Amniotic stem cell (primary cell): ENCODE data around the gene ELP1.
"Not testable (repeated sequence)": the region's sequence is repeated elsewhere in the genome, so short reads cannot be mapped to it uniquely, and the experiment has no call there.

Experiments used
- DNase-seq: peaks from one replicate; lab custom pipeline; 2025; lab: John Stamatoyannopoulos, UW

Gene ELP1, protein sequence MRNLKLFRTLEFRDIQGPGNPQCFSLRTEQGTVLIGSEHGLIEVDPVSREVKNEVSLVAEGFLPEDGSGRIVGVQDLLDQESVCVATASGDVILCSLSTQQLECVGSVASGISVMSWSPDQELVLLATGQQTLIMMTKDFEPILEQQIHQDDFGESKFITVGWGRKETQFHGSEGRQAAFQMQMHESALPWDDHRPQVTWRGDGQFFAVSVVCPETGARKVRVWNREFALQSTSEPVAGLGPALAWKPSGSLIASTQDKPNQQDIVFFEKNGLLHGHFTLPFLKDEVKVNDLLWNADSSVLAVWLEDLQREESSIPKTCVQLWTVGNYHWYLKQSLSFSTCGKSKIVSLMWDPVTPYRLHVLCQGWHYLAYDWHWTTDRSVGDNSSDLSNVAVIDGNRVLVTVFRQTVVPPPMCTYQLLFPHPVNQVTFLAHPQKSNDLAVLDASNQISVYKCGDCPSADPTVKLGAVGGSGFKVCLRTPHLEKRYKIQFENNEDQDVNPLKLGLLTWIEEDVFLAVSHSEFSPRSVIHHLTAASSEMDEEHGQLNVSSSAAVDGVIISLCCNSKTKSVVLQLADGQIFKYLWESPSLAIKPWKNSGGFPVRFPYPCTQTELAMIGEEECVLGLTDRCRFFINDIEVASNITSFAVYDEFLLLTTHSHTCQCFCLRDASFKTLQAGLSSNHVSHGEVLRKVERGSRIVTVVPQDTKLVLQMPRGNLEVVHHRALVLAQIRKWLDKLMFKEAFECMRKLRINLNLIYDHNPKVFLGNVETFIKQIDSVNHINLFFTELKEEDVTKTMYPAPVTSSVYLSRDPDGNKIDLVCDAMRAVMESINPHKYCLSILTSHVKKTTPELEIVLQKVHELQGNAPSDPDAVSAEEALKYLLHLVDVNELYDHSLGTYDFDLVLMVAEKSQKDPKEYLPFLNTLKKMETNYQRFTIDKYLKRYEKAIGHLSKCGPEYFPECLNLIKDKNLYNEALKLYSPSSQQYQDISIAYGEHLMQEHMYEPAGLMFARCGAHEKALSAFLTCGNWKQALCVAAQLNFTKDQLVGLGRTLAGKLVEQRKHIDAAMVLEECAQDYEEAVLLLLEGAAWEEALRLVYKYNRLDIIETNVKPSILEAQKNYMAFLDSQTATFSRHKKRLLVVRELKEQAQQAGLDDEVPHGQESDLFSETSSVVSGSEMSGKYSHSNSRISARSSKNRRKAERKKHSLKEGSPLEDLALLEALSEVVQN (N-terminal part only)

DNA sequence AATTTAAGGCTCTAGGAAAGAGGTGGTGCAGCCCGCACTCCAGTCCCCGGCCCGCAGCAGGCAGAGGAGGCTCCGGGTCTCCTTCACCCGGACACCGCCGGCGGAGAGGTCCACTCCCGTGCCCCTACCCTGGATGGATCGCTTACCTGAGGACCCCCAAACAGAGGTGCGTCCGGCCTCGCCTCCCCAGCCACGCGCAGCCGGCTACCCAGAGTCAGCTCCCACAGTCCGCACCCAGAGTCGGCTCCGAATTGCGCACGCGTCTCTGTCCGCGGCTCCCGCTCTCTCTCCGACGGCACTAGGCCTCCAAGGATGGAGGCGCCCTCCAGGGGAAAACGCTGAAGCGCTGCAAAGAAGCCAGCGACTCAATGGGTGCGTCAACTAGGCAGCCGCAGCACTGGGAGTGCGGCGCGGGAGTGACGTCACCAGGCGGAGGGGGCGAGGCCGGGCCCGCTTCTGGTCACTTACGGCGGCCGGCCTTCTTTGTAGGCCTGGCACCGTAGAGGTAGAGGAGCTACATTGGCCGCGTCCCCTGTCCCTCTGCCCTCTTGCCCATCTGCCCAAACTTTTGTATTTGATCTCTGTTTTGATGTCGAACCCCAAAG lies at the start of gene ELP1:
Gene ELP1, minus strand, starts transcription at position 407 of the 605 bp plus-strand sequence. CDS start 2,978 bp downstream, outside the sequence.
- DNase-seq = peak; percentile 89

DNA sequence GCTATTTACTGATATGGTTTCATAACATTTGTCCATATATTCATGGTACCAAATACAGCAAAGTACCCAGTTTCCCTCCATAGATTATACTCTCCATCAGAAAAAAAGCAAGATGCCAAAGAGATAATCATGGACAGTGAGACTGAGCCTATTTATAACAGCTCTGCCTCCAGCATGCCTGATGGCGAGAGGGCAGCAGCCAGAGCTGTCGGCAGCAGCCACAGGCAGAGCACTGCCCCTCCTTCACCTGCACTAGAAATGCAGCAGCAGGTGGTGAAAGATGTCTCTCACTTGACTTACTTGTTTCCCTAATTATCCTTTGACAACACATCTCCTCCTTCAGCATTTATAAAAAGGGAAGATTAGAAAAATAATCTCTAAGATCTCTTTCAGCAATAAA lies 47.0 kb upstream of the ELP1 start:
- DNase-seq = no peak

DNA sequence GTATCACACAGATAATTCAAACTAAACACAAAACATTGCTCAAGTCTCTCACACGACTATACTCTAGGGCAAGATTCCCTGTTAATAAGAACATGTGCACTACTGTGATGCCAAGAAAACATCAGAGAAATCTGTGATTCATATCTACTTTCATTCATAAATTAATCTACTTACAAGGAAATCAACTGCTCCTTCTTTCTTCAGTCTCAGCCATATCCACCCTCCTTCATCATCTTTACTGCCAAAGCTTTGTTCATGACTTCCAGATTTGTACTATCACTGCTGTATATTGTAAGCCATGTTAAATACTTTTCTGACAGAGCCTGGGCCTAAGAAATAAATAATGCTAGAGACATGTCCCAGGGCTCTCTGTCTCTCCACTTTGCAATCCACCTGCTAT lies 44.3 kb upstream of the ELP1 start:
- no peak for DNase-seq

DNA sequence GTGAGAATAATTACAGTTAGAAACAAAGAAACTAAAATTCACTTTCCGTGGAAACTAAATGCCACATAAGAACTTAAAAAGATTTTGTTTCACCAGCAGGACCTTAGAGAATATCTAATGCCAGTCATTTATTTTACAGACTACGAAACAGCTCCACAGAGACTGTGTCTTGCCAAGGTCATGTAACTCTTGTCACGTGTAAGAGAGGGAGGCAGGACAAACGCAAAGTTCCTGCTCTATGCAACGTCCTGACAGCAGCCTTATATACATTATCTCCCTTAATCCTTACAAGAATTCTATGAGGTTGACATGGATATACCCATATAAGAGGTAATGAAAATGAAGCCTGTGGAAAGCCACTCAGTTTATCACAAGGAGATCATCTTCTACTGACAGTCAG lies 40.0 kb upstream of the ELP1 start:
- DNase-seq = no peak

DNA sequence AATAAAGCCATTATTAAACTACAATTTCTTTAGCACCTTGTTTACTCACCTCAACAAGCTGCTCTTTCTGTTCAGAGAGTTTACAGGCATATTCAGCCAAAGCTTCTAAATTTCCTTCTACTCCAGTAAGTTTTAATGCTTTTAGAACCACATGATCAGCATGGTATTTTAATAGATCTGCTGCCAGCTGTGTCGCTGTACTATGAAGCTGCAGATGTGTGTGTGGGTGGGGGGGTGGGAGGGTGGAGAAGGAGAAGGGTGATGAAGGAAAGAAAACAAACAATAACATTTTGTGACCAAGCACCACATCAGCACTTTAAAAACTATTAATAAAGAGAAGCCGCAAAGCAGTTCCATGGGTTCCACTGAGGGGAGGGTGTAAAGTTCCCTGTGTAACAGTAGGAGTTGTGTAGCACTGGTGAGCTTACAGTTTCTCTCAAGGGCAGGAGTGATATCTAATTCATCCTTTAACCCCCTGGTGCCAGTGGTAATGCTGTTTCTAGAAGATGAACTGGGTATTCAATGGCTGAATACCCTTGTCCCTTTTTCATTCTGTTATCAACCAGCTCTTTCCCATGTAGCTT lies 38.8 kb upstream of the ELP1 start:
- no peak for DNase-seq

DNA sequence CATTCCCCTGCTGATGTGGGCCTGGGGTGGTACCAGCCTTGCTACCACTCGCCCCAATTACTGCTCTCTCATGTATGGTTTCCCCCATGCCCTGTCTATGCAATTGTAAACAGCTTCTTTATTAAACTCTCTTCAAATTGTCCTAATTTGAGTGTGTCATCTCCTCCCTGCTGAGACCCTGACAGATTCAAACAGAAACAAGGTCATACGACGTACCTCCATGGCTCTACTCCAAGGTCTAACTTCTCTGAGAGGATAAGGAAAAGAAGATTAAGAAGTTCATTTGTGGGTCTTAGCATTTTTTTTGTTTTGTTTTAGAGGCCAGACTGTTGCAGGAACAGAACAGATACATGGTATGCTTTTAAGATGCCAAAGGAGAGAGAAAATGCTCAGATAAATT lies 38.3 kb upstream of the ELP1 start:
- no peak for DNase-seq

DNA sequence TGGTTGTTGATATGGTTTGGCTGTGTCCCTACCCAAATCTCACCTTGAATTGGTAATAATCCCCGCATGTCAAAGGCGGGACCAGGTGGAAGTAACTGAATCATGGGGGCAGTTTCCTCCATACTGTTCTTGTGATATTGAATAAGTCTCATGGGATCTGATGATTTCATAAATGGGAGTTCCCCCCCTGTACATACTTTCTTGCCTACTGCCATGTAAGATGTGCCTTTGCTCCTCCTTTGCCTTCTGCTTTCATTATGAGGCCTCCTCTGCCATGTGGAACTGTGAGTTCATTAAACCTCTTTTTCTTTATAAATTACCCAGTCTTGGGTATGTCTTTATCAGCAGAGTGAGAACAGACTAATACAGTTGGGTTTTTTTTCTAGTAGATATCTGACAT lies 37.5 kb upstream of the ELP1 start:
- DNase-seq = not testable (repeated sequence)

DNA sequence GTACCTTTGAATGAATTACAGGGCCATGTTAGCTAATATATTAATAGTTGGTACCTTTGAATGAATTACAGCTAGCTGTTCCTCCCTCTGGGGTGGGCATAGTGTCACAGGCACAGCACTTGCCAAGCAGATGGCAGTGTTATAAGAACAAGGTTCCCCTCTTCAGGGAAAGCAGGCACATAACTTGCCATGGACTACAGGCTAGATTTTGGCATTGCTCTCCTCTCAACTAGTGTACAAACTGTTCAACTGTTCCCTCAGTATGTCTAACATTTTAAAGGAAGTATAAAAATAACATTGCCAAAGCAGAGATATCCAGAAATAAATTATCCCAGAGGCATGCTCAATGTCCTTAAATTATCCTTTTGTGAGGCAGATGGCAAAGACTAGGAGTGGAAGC lies 34.0 kb upstream of the ELP1 start:
- DNase-seq = no peak

DNA sequence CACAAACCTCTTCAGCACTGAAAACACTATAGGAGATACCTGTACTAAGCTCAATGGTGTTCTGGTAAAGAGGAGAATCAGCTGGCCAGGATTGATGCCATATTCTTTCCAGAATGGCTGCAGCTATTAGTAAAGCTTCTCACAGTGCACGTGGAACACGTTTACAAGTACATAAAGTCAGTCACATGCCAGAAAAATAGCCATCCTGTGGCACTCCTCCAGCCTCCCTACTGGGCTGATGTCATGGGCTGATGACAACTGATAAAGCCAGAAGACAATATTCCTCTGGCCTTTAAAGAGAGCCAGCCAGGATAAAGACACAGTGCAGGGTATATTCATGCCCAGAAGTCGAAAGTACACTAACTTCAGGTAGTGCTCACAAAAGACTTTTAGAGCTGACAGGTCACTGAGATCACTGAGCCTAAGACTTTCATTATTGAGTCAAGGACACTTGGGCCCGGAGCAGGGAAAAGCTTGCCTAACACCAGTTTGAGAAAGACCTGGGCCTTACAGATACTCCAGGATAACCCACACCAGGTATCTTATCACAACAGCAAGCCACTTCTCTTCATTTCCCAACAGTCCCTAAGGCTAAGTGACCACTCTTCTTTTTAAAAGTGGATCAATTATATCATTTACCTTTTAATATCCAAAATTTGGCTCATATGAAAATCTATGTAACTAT lies 29.7 kb upstream of the ELP1 start:
- DNase-seq = no peak

DNA sequence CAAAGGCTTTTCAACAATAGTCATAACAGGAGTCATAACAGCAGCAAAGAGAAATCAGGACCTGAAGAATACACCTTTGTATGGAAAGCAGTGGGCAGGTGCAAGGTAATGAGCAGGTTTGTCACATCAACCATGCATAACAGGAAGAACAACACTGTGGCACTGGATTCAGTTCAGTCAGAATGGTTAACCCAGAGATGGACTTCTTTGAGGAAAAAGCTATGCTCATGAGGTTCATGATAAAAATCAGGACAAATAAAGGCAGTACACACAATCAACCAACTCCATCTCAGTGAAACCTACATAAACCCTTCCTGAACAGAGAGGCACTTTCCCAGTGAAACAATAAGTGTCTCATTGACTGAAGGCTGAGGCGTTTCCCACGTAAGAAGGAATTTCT lies 27.2 kb upstream of the ELP1 start:
- DNase-seq = no peak

DNA sequence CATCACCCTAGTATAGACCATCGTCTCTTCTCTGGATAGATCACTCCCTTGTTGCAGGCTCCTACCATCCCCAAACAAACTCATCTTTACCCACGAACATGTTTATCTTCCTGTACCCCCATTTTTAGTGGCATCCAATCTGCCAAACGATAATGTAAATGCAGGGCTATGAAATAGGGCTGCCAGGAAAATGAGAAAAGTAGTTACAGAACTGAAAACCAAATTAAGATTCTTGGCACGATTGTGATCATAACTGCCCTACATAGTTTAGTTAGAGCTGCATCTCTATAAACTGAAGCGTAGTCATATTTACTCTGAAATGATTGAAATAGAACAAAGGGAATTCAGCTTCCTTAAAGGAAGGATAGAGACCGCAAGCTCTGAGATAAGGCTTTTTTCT lies 26.4 kb upstream of the ELP1 start:
- DNase-seq = no peak

DNA sequence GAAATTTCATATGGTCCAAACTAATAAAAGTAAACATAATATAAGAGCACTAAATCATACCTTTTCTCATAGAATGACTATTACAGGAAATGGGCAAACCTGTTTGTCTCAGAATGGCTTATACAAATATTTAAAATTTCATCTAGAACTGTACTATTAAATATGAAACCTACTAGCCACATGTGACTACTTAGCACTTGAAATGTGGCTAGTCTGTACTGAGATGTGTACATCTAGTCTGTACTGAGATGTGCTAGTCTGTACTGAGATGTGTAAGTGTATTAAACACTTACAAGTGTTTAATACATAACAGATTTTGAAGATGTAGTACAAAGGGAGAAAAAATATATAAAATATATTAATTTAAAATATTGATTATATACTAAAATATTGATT lies 22.7 kb upstream of the ELP1 start:
- no peak for DNase-seq

DNA sequence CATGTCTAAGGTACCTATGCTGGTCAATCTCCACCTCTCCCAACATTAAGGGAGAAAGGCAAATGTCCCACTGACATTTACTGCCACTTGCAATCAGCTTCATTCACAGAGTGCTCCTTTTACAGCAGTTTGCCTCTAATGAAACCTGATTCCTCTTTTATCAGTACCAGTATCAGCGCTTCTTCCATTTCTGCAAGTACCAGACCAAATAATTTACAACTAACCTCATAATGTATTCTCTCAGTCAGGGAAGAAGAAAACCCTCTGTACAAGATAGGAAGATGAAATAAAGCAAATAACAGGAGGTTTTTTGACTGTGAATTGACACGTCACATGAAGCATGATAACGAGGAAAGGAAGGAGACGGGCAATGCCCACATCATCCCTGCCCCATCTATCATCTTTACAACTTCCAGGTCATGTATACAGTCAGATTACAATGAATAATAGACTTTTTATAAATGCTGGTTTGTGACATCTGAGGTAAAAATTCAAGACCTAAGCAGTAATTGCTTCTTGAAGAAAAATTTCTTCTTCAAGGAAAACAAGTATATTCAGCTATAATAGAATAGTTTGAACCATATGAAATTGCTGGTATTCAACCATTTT lies 22.2 kb upstream of the ELP1 start:
- DNase-seq = no peak

DNA sequence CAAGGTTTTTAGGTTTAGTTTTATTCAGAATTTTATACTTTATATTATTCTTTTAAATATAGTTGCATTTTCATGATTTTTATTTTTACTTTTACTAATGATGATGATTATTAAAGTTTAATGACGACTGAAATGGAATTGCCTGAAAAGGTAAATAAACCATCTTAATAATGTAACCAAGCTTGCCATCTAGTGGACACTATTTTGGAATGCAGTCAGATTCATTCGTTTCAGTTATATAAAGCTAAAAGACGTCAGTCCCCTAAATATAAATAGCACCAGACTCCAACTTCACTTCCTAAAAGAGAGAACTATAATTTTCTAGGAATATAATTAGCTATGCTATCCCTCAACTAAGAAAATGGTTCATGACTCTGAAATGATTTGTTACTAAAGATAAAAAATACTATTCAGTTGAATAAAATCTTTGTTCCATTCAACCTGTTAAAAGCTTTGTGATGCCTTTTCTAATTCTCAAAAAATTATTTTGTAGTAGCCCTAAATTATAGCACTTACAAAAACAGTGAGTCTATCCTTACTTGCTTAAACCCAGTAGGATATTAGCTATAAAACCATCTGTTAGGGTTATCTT lies 20.2 kb upstream of the ELP1 start:
- peak; percentile 19 for DNase-seq

DNA sequence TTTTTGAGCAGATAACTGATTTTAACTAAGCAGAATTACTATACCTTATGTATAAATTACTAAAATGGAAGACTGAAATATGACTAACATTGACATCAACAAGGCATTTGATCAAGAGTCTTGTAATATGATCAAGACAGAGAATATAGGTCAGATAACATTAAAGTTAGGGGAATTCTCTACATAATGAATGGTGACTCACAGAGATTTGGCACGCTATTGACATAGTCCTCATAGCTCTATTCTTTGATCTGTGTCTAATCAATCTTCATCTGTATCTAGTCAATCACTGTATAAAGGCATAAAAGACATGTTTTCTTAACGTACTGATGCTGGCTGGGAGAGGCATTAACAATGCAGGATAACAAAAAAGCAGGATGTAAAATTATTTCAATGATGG lies 17.7 kb upstream of the ELP1 start:
- DNase-seq = no peak

DNA sequence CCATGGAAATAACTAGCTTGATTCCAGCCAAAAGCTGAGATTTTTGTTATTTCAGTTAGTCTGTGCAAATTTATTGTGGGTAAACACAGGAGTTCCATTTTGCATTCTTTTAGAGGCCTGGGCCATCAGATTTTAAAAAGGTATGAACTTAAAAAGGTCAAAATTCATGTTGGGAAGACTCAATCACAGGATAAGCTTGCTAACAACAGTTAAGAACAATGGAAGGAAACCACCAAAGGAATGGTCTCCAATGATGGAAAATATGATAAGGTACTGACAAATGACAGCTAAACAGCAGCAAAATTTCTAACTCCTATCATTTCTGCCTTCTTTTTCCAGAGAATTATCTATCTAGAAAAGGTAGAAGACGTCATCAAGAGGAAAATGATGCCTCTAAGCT lies 16.2 kb upstream of the ELP1 start:
- no peak for DNase-seq

DNA sequence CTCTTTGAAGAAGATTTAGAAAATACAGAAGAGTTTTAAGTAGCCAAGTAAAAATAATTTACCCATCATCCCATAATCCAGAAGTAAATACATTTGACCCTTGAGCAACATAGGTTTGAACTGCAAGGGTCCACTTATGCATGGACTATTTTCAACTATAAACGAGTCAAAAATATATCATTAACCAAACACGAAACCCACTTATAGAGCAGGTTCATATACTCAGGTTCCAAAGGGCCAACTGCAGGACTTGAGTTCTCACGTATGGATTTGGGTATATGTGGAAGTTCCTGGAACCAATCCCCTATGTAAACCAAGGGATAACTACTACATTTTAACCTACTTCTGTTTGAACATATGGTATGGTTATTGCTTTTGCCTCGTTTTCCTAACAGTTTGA lies 6.1 kb upstream of the ELP1 start:
- DNase-seq = no peak

DNA sequence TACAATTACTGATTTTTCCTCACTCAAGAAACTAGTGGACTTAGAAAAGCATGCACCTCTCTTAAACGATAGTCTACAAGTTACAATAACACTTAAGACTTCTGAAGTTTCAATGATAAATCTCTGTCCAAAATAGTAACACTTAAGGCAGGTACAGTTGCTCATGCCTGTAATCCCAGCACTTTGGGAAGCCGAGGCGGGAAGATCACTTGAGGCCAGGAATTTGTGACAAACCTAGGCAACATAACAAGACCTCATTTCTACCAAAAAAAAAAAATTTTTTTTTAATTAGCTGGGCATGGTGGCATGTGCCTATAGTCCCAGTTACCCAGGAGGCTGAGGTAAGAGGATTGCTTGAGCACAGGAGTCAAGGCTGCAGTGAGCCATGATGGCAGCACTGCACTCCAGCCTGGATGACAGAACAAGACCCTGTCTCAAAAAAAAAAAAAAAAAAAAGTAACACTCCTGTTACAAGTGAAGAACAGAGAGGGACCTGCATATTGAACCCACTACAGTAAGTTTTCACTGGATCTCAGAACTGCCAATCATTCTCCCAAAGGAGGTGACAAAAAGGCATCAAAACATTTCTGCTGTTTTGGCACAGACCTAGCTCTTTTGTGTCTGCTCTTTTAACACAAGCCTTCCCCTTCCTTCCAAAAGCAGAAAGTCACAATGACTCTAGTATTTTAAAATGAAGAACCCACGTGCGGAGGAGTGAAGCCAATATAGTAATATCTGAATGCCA lies 3.8 kb upstream of the ELP1 start:
- no peak for DNase-seq

DNA sequence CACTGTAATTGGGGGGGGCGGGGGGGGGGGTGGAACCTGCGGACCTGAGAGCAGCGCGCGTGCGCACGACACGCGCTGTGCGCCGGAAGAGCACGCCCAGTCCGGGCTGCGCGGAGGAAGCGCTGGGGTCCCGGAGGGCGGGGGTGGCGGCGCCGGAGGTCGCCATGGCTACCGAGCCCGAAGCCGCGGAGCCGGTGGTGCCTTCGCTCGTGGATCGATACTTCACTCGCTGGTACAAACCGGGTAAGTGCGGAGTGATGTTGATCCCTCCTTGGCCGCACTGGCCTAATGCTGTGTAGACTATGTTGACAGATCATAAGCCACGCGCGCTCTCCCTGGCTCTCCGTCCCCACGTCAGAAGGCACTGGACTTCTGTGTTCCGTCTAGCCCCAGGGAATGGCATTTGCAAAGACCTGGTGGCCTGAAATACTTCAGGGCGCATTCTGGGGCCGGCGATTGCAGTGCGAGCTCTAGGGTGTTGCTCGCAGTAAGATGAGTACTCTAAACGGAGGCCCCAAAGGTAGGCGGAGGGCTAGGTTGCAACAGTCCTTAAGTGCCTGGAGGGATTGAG lies 484 bp upstream of the ELP1 start, which contains the start of gene ABITRAM:
Gene ABITRAM, plus strand, starts transcription at position 78 of the 571 bp plus-strand sequence. Its CDS starts 87 bp downstream, at position 165.
- DNase-seq = peak; percentile 70
